ENCODE data around the gene OR1A1. TPM values are rescaled to one million over a fixed set of nuclear protein-coding genes. Genes with fewer than 3 reads are reported as not detected.

Gene OR1A1
- total and polyA plus RNA-seq, 2 donors: 0.02 TPM; not detected in 1

Other genes with a start within 250 kb of the OR1A1 start
- not detected for gene OR1D5, start 144.1 kb upstream of the OR1A1 start, total RNA-seq
- not detected for gene OR1D5, start 144.1 kb upstream of the OR1A1 start, polyA plus RNA-seq
- not detected for gene OR1D2, start 103.2 kb upstream of the OR1A1 start, total RNA-seq
- gene OR1D2, start 103.2 kb upstream of the OR1A1 start, polyA plus RNA-seq: not detected
- not detected for gene OR1G1, start 80.1 kb upstream of the OR1A1 start, total RNA-seq
- not detected for gene OR1G1, start 80.1 kb upstream of the OR1A1 start, polyA plus RNA-seq
- gene OR1A2, start 10.1 kb upstream of the OR1A1 start, total RNA-seq: not detected
- gene OR1A2, start 10.1 kb upstream of the OR1A1 start, polyA plus RNA-seq: not detected
- 0.09 TPM for gene OR3A1, start 90.7 kb downstream of the OR1A1 start, total RNA-seq
- gene OR3A1, start 90.7 kb downstream of the OR1A1 start, polyA plus RNA-seq: 0.05 TPM
- 0.52 TPM for gene OR3A2, start 178.6 kb downstream of the OR1A1 start, total RNA-seq
- gene OR3A2, start 178.6 kb downstream of the OR1A1 start, polyA plus RNA-seq: 0.07 TPM
- not detected for gene OR1E1, start 190.7 kb downstream of the OR1A1 start, total RNA-seq
- gene OR1E1, start 190.7 kb downstream of the OR1A1 start, polyA plus RNA-seq: 0.02 TPM
- gene OR3A3, start 203.7 kb downstream of the OR1A1 start, total RNA-seq: not detected
- not detected for gene OR3A3, start 203.7 kb downstream of the OR1A1 start, polyA plus RNA-seq
- gene OR1E2, start 226.2 kb downstream of the OR1A1 start, total RNA-seq: not detected
- 0.05 TPM for gene OR1E2, start 226.2 kb downstream of the OR1A1 start, polyA plus RNA-seq

All from thymus (tissue), 2 donors.